BLaER1 treated with 17β-estradiol and CSF1 and Interleukin-3, amounts not matched to agents 10 nM and 100 nM (cell line): ENCODE measurements around the gene TDRD9.

Source experiments
- H3K27ac ChIP-seq, 11 experiments: shearing (Covaris generic); formaldehyde crosslinking; 2 replicates each; pipeline ENCODE4 v1.8.1; 2022
- H3K27me3 ChIP-seq, 11 experiments: shearing (Covaris generic); formaldehyde crosslinking; 2 replicates each; pipeline ENCODE4 v1.8.1; 2022
- H3K36me3 ChIP-seq, 11 experiments: shearing (Covaris generic); formaldehyde crosslinking; 2 replicates each; pipeline ENCODE4 v1.8.1; 2022
- H3K4me1 ChIP-seq, 10 experiments: shearing (Covaris generic); formaldehyde crosslinking; 2 replicates each; pipeline ENCODE4 v1.8.1; 2022
- H3K4me2 ChIP-seq, 11 experiments: shearing (Covaris generic); formaldehyde crosslinking; 2 replicates each; pipeline ENCODE4 v1.8.1; 2022
- H3K4me3 ChIP-seq, 10 experiments: shearing (Covaris generic); formaldehyde crosslinking; 2 replicates each; pipeline ENCODE4 v1.8.1; 2022
- H3K9ac ChIP-seq, 11 experiments: shearing (Covaris generic); formaldehyde crosslinking; 2 replicates each; pipeline ENCODE4 v1.8.1; 2022
- H3K9me3 ChIP-seq, 11 experiments: shearing (Covaris generic); formaldehyde crosslinking; replicated peaks in 1 of 11; 2 replicates each; pipeline ENCODE4 v1.8.1; 2022
- H4K20me1 ChIP-seq, 11 experiments: shearing (Covaris generic); formaldehyde crosslinking; 2 replicates each; pipeline ENCODE4 v1.8.1; 2022
- Cebpa-rat ChIP-seq, 11 experiments: shearing (Covaris generic); IDR thresholded peaks; 2 replicates each; pipeline ENCODE4 v1.8.1; 2022

TDRD9 gene

GRCh38 chr14:104085889-104086201, 157.6 kb downstream of the TDRD9 start:
- Histone ChIP-seq H3K4me1 (peaks cover 4 to 49% (median 34%) of the 10 kb centered on the region in 10 experiments; a peak in 18 of 20 replicates), H3K4me3 (no peak overlapping the region), H3K27ac (no peak overlapping the region), H3K27me3 (no peaks in the 10 kb centered on the region), H3K9me3 (no peaks in the 10 kb centered on the region), H3K9ac (no peak overlapping the region), H4K20me1 (peaks cover 0 to 6% (median 0%) of the 10 kb centered on the region in 11 experiments; a peak in 3 of 22 replicates), H3K36me3 (no peaks in the 10 kb centered on the region), H3K4me2 (no peak overlapping the region)
- TF ChIP-seq Cebpa-rat (IDR thresholded peaks at IDR 0.05): no peak

GRCh38 chr14:104086210-104086660, 158.0 kb downstream of the TDRD9 start:
- Histone ChIP-seq H3K27me3 (no peaks in the 10 kb centered on the region), H3K27ac (no peak overlapping the region), H3K4me3 (no peak overlapping the region), H3K36me3 (no peaks in the 10 kb centered on the region), H4K20me1 (peaks cover 0 to 6% (median 0%) of the 10 kb centered on the region in 11 experiments; a peak in 2 of 22 replicates), H3K4me1 (peaks cover 4 to 49% (median 34%) of the 10 kb centered on the region in 10 experiments; a peak in 18 of 20 replicates), H3K9me3 (no peaks in the 10 kb centered on the region), H3K4me2 (peak overlapping the region in 2 of 11 experiments; percentile 18 to 23; a peak in 1 of 22 replicates), H3K9ac (no peak overlapping the region; a peak in 1 of 22 replicates)
- TF ChIP-seq Cebpa-rat (IDR thresholded peaks at IDR 0.05): no peak

GRCh38 chr14:104086661-104087461, 158.6 kb downstream of the TDRD9 start:
- H3K36me3 ChIP-seq: no peaks in the 10 kb centered on the region

GRCh38 chr14:104087505-104087904, 159.2 kb downstream of the TDRD9 start:
- Histone ChIP-seq H3K36me3 (no peaks in the 10 kb centered on the region), H3K4me1 (peaks cover 4 to 49% (median 34%) of the 10 kb centered on the region in 10 experiments; a peak in 18 of 20 replicates), H3K4me3 (no peak overlapping the region), H3K4me2 (peak overlapping the region in 9 of 11 experiments; percentile 37 to 83 (median 76); a peak in 17 of 22 replicates), H4K20me1 (peaks cover 0 to 10% (median 0%) of the 10 kb centered on the region in 11 experiments; a peak in 2 of 22 replicates), H3K9ac (peak overlapping the region in 2 of 11 experiments; percentile 6 to 29; a peak in 3 of 22 replicates), H3K27me3 (no peaks in the 10 kb centered on the region), H3K9me3 (no peaks in the 10 kb centered on the region), H3K27ac (no peak overlapping the region)
- TF ChIP-seq Cebpa-rat (IDR thresholded peaks at IDR 0.05): no peak

More at GRCh38 chr14:104086661-104087461, 158.6 kb downstream of the TDRD9 start:
- peak overlapping the region in 2 of 11 experiments; percentile 6 to 29; a peak in 2 of 22 replicates for H3K9ac ChIP-seq
- TF ChIP-seq Cebpa-rat (IDR thresholded peaks at IDR 0.05): no peak
- H3K27ac ChIP-seq: no peak overlapping the region
- peaks cover 4 to 49% (median 34%) of the 10 kb centered on the region in 10 experiments; a peak in 18 of 20 replicates for H3K4me1 ChIP-seq
- H3K9me3 ChIP-seq: no peaks in the 10 kb centered on the region
- H3K4me2 ChIP-seq: peak overlapping the region in 9 of 11 experiments; percentile 37 to 83 (median 76); a peak in 16 of 22 replicates
- H4K20me1 ChIP-seq: peaks cover 0 to 6% (median 0%) of the 10 kb centered on the region in 11 experiments; a peak in 2 of 22 replicates
- H3K4me3 ChIP-seq: no peak overlapping the region
- no peaks in the 10 kb centered on the region for H3K27me3 ChIP-seq

- Histone ChIP-seq H3K9me3 (no peaks in the 10 kb centered on the region), H3K27ac (no peak overlapping the region), H3K27me3 (no peaks in the 10 kb centered on the region), H3K4me1 (peaks cover 4 to 50% (median 34%) of the 10 kb centered on the region in 10 experiments; a peak in 18 of 20 replicates), H3K9ac (peak overlapping the region in 2 of 11 experiments; percentile 15 to 25; a peak in 2 of 22 replicates), H3K4me3 (no peak overlapping the region), H3K36me3 (no peaks in the 10 kb centered on the region), H3K4me2 (peak overlapping the region in 9 of 11 experiments; percentile 37 to 83 (median 76); a peak in 17 of 22 replicates), H4K20me1 (peaks cover 0 to 10% (median 0%) of the 10 kb centered on the region in 11 experiments; a peak in 2 of 22 replicates)
- no peak for TF ChIP-seq Cebpa-rat (IDR thresholded peaks at IDR 0.05)
Measured at GRCh38 chr14:104087981-104088850, 160.0 kb downstream of the TDRD9 start.

GRCh38 chr14:104090071-104090748, 162.0 kb downstream of the TDRD9 start:
- Histone ChIP-seq H3K27ac (no peak overlapping the region), H3K9me3 (peaks cover 0 to 12% (median 8%) of the 10 kb centered on the region in 11 experiments; a peak in 19 of 22 replicates), H3K4me3 (no peak overlapping the region), H3K9ac (no peak overlapping the region), H3K4me1 (peaks cover 4 to 37% (median 22%) of the 10 kb centered on the region in 10 experiments; a peak in 18 of 20 replicates), H3K27me3 (no peaks in the 10 kb centered on the region), H3K4me2 (no peak overlapping the region), H4K20me1 (peaks cover 0 to 4% (median 0%) of the 10 kb centered on the region in 11 experiments; a peak in 2 of 22 replicates), H3K36me3 (no peaks in the 10 kb centered on the region)
- no peak for TF ChIP-seq Cebpa-rat (IDR thresholded peaks at IDR 0.05)

GRCh38 chr14:104091061-104091926, 163.0 kb downstream of the TDRD9 start:
- H3K4me2 ChIP-seq: no peak overlapping the region
- TF ChIP-seq Cebpa-rat (IDR thresholded peaks at IDR 0.05): no peak

More at GRCh38 chr14:104091061-104091926, 163.0 kb downstream of the TDRD9 start:
- Histone ChIP-seq H3K4me3 (no peak overlapping the region), H3K9ac (no peak overlapping the region), H3K4me1 (peaks cover 4 to 39% (median 23%) of the 10 kb centered on the region in 10 experiments; a peak in 18 of 20 replicates), H3K27me3 (no peaks in the 10 kb centered on the region), H3K36me3 (no peaks in the 10 kb centered on the region), H3K27ac (no peak overlapping the region), H4K20me1 (peaks cover 0 to 4% (median 0%) of the 10 kb centered on the region in 11 experiments; a peak in 2 of 22 replicates), H3K9me3 (peaks cover 3 to 23% (median 19%) of the 10 kb centered on the region in 11 experiments; a peak in 19 of 22 replicates)
